GM21723 (cell line): Measurements from ENCODE around the gene CHRNA5.
"Not testable (repeated sequence)": the region's sequence is repeated elsewhere in the genome, so short reads cannot be mapped to it uniquely, and the experiment has no call there.

Experiments used
- ATAC-seq: cut with Tn5 transposase; IDR thresholded peaks from one replicate; pipeline ENCODE4 v1.9.1; 2021; ENCODE audit warnings: mild to moderate bottlenecking, moderate library complexity; ENCODE audit not compliant: unreplicated experiment

The CHRNA5 gene

GRCh38 chr15:78565097-78565950 is at the start of gene CHRNA5:
Gene CHRNA5 (plus strand): TSS chr15:78565520. CDS start chr15:78565720, 200 bp downstream.
- ATAC-seq, result peak; percentile 80

GRCh38 chr15:78520035-78520434 is 45.3 kb upstream of the CHRNA5 start:
- not testable (repeated sequence) for ATAC-seq

DNA sequence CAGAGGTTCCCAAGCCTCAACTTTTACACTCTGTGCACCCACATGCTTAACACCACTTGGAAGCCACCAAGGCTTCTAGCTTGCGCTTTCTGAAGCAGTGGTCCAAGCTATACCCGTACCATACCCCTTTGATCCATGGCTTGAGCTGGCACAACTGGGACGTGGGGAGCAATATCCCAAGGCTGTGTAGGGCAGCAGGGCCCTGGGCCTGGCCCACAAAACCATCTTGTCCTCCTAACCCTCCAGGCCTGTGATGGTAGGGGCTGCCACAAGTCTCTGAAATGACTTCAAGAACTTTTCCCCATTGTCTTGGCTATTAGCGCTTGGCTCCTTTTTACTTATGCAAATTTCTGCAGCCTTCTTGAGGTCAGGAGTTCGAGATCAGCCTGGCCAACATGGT is 41.1 kb upstream of the CHRNA5 start:
- no peak for ATAC-seq

GRCh38 chr15:78527325-78527724 is 38.0 kb upstream of the CHRNA5 start:
- ATAC-seq, result no peak

GRCh38 chr15:78533331-78533730 is 32.0 kb upstream of the CHRNA5 start:
- no peak for ATAC-seq

GRCh38 chr15:78536134-78536533 is 29.2 kb upstream of the CHRNA5 start:
- no peak for ATAC-seq

- no peak for ATAC-seq
These were observed 27.9 kb upstream of the CHRNA5 start for GRCh38 chr15:78537266-78537905.

DNA sequence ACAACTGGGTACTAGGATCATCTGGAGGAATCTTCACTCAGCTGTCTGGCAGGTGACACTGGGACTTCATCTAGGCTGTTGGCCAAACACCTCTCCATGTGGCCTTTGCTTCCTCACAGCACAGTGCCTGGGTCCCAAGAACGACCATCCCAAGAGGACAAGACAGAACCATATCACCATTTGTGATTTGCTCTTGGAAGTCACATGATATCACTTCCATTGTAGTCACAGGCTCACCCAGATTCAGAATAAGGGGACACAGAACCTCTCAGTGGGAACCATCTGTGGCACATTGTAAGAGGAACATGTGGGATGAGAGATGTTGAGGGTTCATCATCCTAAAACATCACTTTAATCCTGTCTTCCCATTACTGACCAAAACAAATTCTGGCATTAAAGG is 27.0 kb upstream of the CHRNA5 start:
- no peak for ATAC-seq

- ATAC-seq, result not testable (repeated sequence)
These were observed 25.7 kb upstream of the CHRNA5 start for GRCh38 chr15:78539464-78540140.

DNA sequence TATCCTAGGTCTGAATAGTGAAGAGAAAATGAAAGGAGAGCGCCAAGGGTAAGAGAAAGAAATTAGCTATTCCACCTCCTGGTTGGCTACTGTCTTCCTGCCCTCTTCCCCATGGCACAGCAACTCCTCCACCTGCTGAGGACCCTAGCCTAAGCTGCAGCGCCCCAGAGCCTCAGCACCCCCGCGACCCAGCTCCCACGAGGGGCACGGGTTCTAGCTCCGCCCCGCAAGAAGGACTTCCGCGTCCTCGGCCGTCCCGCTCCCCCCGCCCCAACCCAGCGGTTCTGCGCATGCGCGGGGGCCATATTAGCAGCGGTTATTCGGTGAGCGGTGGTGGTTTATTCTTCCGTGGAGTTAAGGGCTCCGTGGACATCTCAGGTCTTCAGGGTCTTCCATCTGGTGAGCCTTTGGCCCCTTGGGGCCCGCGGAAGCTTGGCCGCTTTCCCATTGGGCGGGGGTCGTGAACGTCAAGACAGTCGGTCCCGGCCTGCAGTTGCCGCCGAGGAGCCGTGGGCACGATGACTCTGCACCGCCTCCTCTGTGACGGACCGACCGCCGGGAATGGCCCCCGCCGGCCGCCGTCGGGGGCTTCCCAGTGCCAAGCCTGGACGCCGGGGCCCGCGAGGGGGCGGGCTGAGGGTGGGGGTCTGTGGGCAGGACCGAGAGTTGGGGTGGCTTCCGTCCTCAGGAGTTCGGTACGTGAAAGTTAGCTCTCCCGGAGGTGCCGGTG is 25.0 kb upstream of the CHRNA5 start, which contains the start of gene PSMA4:
TSS of gene PSMA4 (plus strand) at position 304 of the 730 bp plus-strand sequence. CDS start 1,484 bp downstream, outside the sequence.
- ATAC-seq, result peak; percentile 78

DNA sequence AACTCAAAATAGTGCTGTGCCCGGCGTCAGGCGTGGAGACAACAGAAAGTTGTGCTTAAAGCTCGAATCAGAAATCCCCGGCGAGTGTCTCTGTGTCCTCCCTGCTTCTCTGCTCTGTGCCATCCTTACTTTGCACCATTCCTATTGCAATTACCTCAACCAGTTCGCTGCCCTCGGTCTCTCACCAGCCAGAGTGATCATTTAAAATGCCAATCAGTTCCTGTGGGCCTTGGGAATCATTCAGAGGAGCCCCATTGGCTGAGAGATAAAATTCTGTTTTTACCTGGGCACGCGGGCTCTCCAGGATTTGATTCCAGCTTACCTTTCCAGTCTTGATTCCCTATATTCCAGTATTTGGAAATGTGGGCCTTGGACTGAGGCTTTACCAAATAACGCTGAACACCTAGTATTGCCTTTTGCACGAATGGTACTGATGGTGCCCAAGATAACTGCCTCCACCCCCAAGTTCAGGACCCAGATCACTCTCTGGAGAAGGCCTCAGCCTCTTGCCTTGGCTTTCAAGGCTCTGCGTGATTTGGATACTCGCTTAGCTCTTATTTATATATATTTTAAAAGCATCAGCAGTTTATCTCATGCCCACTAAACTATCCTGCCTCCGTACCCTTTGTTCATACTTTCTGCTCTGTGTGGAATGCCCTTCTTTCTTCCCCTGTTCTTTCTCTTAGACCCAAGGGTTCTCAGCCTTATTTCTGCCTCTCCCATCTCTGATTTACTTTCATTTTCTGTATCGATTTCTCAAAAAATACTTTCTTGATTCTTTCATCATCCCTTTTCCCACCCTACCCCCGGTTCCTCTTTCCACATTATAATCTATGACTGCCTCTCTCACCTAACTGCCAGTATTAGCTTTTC is 24.2 kb upstream of the CHRNA5 start:
- ATAC-seq, result no peak

GRCh38 chr15:78541744-78542034 is 23.6 kb upstream of the CHRNA5 start:
- ATAC-seq, result no peak

DNA sequence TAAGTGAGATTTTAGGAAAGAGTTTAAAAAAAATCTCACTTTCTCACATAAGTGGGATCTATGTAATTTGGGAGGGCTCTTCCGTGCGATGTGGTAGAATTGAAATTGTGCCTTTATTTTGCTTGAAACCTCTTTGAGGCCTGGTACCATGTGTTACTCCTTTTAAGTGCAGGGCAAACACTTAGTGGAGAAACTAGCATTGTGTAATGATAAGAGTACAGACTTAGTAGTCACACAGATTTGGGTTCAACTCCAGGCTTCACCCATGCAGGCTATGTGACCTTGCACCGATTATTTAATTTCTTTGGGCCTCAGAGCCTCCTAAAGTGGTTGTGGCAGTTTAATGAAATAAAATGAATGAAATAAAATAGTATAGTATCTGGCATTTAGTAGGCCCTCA is 22.7 kb upstream of the CHRNA5 start:
- no peak for ATAC-seq

- no peak for ATAC-seq
These were observed 15.1 kb upstream of the CHRNA5 start for GRCh38 chr15:78550194-78550593.

- no peak for ATAC-seq
These were observed 14.5 kb upstream of the CHRNA5 start for GRCh38 chr15:78550815-78551214.

- no peak for ATAC-seq
These were observed 13.4 kb upstream of the CHRNA5 start for GRCh38 chr15:78551902-78552301.

DNA sequence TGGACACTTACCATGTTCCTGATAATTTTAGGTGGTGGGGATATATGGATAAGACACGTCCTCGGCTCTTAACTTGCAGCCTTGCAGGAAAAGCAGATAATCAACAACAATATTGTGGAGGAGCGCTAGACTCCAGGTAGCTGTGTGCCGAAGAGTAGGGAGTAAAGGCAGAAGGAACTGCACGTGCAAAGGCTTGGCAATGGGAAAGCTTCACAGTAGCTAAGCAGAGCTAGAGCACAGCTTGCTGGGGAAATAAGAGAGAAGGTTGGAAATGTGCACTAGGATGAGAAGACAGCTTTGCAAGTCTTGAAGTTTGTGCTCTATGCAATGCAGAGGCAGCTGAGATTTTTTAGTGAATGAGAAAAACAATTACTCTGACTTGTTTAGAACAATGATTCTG is 12.7 kb upstream of the CHRNA5 start:
- ATAC-seq, result no peak

GRCh38 chr15:78560201-78560600 is 5.1 kb upstream of the CHRNA5 start:
- not testable (repeated sequence) for ATAC-seq

- no peak for ATAC-seq
These were observed 3.8 kb upstream of the CHRNA5 start for GRCh38 chr15:78561490-78561889.

DNA sequence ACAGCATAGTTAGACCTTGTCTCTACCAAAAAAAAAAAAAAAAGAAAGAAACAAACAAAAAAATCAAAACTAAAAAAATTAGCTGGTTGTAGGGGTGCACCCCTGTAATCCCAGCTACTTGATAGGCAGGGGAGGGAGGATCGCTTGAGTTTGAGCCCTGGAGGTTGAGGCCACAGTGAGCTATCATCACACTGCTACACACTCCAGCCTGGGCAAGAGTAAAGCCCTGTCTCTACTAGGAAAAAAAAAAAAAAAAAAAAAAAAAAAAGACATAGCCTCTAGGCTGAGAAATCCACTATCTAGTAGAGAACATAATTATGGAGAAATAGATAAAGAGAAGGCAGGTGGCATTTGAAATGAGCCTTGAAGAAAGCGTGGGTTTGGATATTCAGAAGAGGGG is 2.2 kb upstream of the CHRNA5 start:
- ATAC-seq, result no peak
